H9 (cell line): Measurements from ENCODE around the gene ADGRD1. TPM values are rescaled to one million over a fixed set of nuclear protein-coding genes. Genes with fewer than 3 reads are reported as not detected.

ENCODE experiments used
- DNase-seq: peaks from one replicate; pipeline ENCODE4 v3.0.0-alpha.2; 2017
- H2AFZ ChIP-seq: one replicate; pipeline ENCODE4 v1.6.1; 2013; ENCODE audit warnings: mild to moderate bottlenecking, low read length, control low read depth, moderate library complexity
- H2AK5ac ChIP-seq: 2 replicates; pipeline ENCODE4 v1.6.1; 2013; ENCODE audit warnings: low read length, control low read depth, mixed read lengths; ENCODE audit not compliant: insufficient read length
- H2BK120ac ChIP-seq: one replicate; pipeline ENCODE4 v1.6.1; 2013; ENCODE audit warnings: low read depth, mild to moderate bottlenecking, low read length, control low read depth, inconsistent platforms; ENCODE audit not compliant: poor library complexity, severe bottlenecking
- H2BK12ac ChIP-seq: 2 replicates; pipeline ENCODE4 v1.6.1; 2013; ENCODE audit warnings: low read length, control low read depth, mixed read lengths, low read depth; ENCODE audit not compliant: insufficient read length
- H2BK15ac ChIP-seq: 2 replicates; pipeline ENCODE4 v1.6.1; 2013; ENCODE audit warnings: low read depth, low read length, control low read depth
- H2BK20ac ChIP-seq: one replicate; pipeline ENCODE4 v1.6.1; 2013; ENCODE audit warnings: low read depth, mild to moderate bottlenecking, low read length, control low read depth, inconsistent platforms; ENCODE audit not compliant: poor library complexity, severe bottlenecking
- H2BK5ac ChIP-seq: 2 replicates; pipeline ENCODE4 v1.6.1; 2013; ENCODE audit warnings: low read length, control low read depth, mixed read lengths; ENCODE audit not compliant: insufficient read length
- H3K14ac ChIP-seq: 2 replicates; pipeline ENCODE4 v1.6.1; 2013; ENCODE audit warnings: low read length, control low read depth; ENCODE audit not compliant: insufficient read depth
- H3K18ac ChIP-seq: 2 replicates; pipeline ENCODE4 v1.6.1; 2013; ENCODE audit warnings: low read depth, mild to moderate bottlenecking, mixed read lengths, low read length, control low read depth; ENCODE audit not compliant: insufficient read length
- H3K23ac ChIP-seq: 2 replicates; pipeline ENCODE4 v1.6.1; 2013; ENCODE audit warnings: low read length, control low read depth, mixed read lengths, low read depth; ENCODE audit not compliant: insufficient read length
- H3K23me2 ChIP-seq: 2 replicates; pipeline ENCODE4 v1.6.1; 2013; ENCODE audit warnings: low read depth, mild to moderate bottlenecking, mixed read lengths, low read length, control low read depth; ENCODE audit not compliant: insufficient read length, poor library complexity, severe bottlenecking
- H3K27ac ChIP-seq: 2 replicates; pipeline ENCODE4 v1.5.1; 2013; ENCODE audit warnings: low read length, control low read depth, mixed read lengths, low read depth; ENCODE audit not compliant: insufficient read length
- H3K27me3 ChIP-seq: 2 replicates; pipeline ENCODE4 v1.6.1; 2013; ENCODE audit warnings: low read length, control low read depth, inconsistent platforms; ENCODE audit not compliant: insufficient read depth
- H3K4ac ChIP-seq: 2 replicates; pipeline ENCODE4 v1.6.1; 2013; ENCODE audit warnings: low read depth, mild to moderate bottlenecking, control low read depth, inconsistent platforms, low read length, moderate library complexity
- H3K4me1 ChIP-seq: 2 replicates; pipeline ENCODE4 v1.6.1; 2013; ENCODE audit warnings: low read length, control low read depth, inconsistent platforms; ENCODE audit not compliant: insufficient read depth
- H3K4me2 ChIP-seq: 2 replicates; pipeline ENCODE4 v1.6.1; 2013; ENCODE audit warnings: low read length, control low read depth, mixed read lengths; ENCODE audit not compliant: insufficient read length, insufficient read depth
- H3K56ac ChIP-seq: 2 replicates; pipeline ENCODE4 v1.6.1; 2013; ENCODE audit warnings: low read depth, mild to moderate bottlenecking, mixed read lengths, low read length, control low read depth; ENCODE audit not compliant: insufficient read length
- H3K79me1 ChIP-seq: 2 replicates; pipeline ENCODE4 v1.6.1; 2013; ENCODE audit warnings: low read depth, mild to moderate bottlenecking, moderate library complexity, low read length, control low read depth, inconsistent platforms; ENCODE audit not compliant: insufficient read depth, poor library complexity, severe bottlenecking
- H3K79me2 ChIP-seq: 2 replicates; pipeline ENCODE4 v1.6.1; 2013; ENCODE audit warnings: low read length, control low read depth, inconsistent platforms; ENCODE audit not compliant: insufficient read depth
- H3K9ac ChIP-seq: 2 replicates; pipeline ENCODE4 v1.6.1; 2013; ENCODE audit warnings: low read length, control low read depth, mixed read lengths; ENCODE audit not compliant: insufficient read length; ENCODE audit errors: extremely low read depth
- H3K9me3 ChIP-seq: one replicate; pipeline ENCODE4 v1.6.1; 2013; ENCODE audit warnings: low read depth, low read length, inconsistent platforms; ENCODE audit not compliant: control insufficient read depth
- H3T11ph ChIP-seq: one replicate; pipeline ENCODE4 v1.6.1; 2013; ENCODE audit warnings: mild to moderate bottlenecking, low read length, control low read depth, inconsistent platforms
- H4K20me1 ChIP-seq: one replicate; pipeline ENCODE4 v1.6.1; 2013; ENCODE audit not compliant: control insufficient read depth, insufficient read length, insufficient read depth
- H4K5ac ChIP-seq: 2 replicates; pipeline ENCODE4 v1.6.1; 2013; ENCODE audit warnings: low read depth, mild to moderate bottlenecking, mixed read lengths, low read length, control low read depth; ENCODE audit not compliant: insufficient read length
- H4K8ac ChIP-seq: replicated peaks from 2 replicates; pipeline ENCODE4 v1.6.1; 2013; ENCODE audit warnings: low read length, control low read depth, mixed read lengths, low read depth; ENCODE audit not compliant: insufficient read length
- H4K91ac ChIP-seq: 2 replicates; pipeline ENCODE4 v1.6.1; 2013; ENCODE audit warnings: low read depth, mild to moderate bottlenecking, moderate library complexity, mixed read lengths, low read length, control low read depth; ENCODE audit not compliant: insufficient read length
- H3K27ac Mint-ChIP-seq, 3 experiments: 2 replicates in 2 of 3; 3 replicates in 1 of 3; pipeline ENCODE4 v1.8.0; 2020 to 2021; ENCODE audit warnings: mixed read lengths in 3 of 3, mild to moderate bottlenecking in 1 of 3, moderate library complexity in 1 of 3
- H3K27me3 Mint-ChIP-seq: 2 replicates; pipeline ENCODE4 v1.8.0; 2021; ENCODE audit warnings: low read depth, mild to moderate bottlenecking, moderate library complexity, mixed read lengths
- H3K36me3 Mint-ChIP-seq, 3 experiments: 2 replicates in 2 of 3; 3 replicates in 1 of 3; pipeline ENCODE4 v1.8.0; 2020 to 2021; ENCODE audit warnings: low read depth in 3 of 3, mixed read lengths in 3 of 3; ENCODE audit not compliant: insufficient read depth in 1 of 3
- H3K4me1 Mint-ChIP-seq, 2 experiments: 2 replicates each; pipeline ENCODE4 v1.8.0; 2020; ENCODE audit warnings: mixed read lengths in 2 of 2
- H3K4me3 Mint-ChIP-seq, 2 experiments: 2 replicates in 1 of 2; 3 replicates in 1 of 2; pipeline ENCODE4 v1.8.0; 2020 to 2021; ENCODE audit warnings: mild to moderate bottlenecking in 2 of 2, mixed read lengths in 2 of 2, moderate library complexity in 1 of 2
- H3K9me3 Mint-ChIP-seq, 2 experiments: 2 replicates in 1 of 2; 3 replicates in 1 of 2; pipeline ENCODE4 v1.8.0; 2020; ENCODE audit warnings: mild to moderate bottlenecking in 2 of 2, mixed read lengths in 2 of 2, moderate library complexity in 1 of 2
- WGBS: extraction: QIAGEN DNeasy Blood & Tissue Kit; methylation state at CpG from one replicate; pipeline ENCODE4 v1.1.7; 2013; ENCODE audit warnings: missing lambda C conversion rate, low lambda C conversion rate, mixed read lengths; ENCODE audit not compliant: insufficient read length; ENCODE audit errors: extremely low coverage; 5-methylcytosine and 5-hydroxymethylcytosine counted together
- total RNA-seq: library from RNA; stranded (reverse); gene quantifications from 2 replicates; pipeline ENCODE4 v1.2.1, GENCODE V29; 2021
- TF ChIP-seq, protein P1 (sequence below): fragments of 200-600 bp; sonication (generic); conservative IDR thresholded peaks from 3 replicates; pipeline ENCODE4 v1.8.0; 2021; ENCODE audit warnings: antibody characterized with exemption, mild to moderate bottlenecking

Gene ADGRD1
- total RNA-seq, 1 experiment from 2014 or later: 0.52 TPM

GRCh38 chr12:130956009-130956408, 2.3 kb downstream of the ADGRD1 start:
- Mint-ChIP-seq H3K4me1 (peaks cover 23 to 40% of the 10 kb centered on the region in 2 experiments), H3K4me3 (no peak overlapping the region), H3K27ac (no peak overlapping the region), H3K27me3 (peaks cover 15% of the 10 kb centered on the region), H3K36me3 (no peaks in the 10 kb centered on the region), H3K9me3 (no peaks in the 10 kb centered on the region; a peak in 1 of 5 replicates)
- H2BK15ac ChIP-seq: no peak overlapping the region
- no peaks in the 10 kb centered on the region for H3K79me2 ChIP-seq
- H3K79me1 ChIP-seq: no peaks in the 10 kb centered on the region
- H3K56ac ChIP-seq: no peak overlapping the region
- no peak overlapping the region; the same call in 1 of the 2 replicates for H3K14ac ChIP-seq
- H2BK5ac ChIP-seq: no peak overlapping the region
- no peak overlapping the region for H3K4ac ChIP-seq
- H3K18ac ChIP-seq: no peak overlapping the region
- H3K27me3 ChIP-seq: no peaks in the 10 kb centered on the region
- no peak overlapping the region for H4K8ac ChIP-seq
- TF ChIP-seq, protein P1, sequence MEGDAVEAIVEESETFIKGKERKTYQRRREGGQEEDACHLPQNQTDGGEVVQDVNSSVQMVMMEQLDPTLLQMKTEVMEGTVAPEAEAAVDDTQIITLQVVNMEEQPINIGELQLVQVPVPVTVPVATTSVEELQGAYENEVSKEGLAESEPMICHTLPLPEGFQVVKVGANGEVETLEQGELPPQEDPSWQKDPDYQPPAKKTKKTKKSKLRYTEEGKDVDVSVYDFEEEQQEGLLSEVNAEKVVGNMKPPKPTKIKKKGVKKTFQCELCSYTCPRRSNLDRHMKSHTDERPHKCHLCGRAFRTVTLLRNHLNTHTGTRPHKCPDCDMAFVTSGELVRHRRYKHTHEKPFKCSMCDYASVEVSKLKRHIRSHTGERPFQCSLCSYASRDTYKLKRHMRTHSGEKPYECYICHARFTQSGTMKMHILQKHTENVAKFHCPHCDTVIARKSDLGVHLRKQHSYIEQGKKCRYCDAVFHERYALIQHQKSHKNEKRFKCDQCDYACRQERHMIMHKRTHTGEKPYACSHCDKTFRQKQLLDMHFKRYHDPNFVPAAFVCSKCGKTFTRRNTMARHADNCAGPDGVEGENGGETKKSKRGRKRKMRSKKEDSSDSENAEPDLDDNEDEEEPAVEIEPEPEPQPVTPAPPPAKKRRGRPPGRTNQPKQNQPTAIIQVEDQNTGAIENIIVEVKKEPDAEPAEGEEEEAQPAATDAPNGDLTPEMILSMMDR: no peak
- no peaks in the 10 kb centered on the region for H3K4me1 ChIP-seq
- no peaks in the 10 kb centered on the region for H4K20me1 ChIP-seq
- H3K4me2 ChIP-seq: no peak overlapping the region
- H3K9ac ChIP-seq: no peak overlapping the region
- H2BK120ac ChIP-seq: no peak overlapping the region
- H3K27ac ChIP-seq: no peak overlapping the region
- H2BK20ac ChIP-seq: no peak overlapping the region
- no peak overlapping the region for H3T11ph ChIP-seq
- no peak overlapping the region for H2BK12ac ChIP-seq
- H4K91ac ChIP-seq: no peak overlapping the region
- no peak overlapping the region for H3K23ac ChIP-seq
- H4K5ac ChIP-seq: no peak overlapping the region
- no peak overlapping the region for H2AK5ac ChIP-seq
- no peak for DNase-seq
- no peaks in the 10 kb centered on the region for H3K23me2 ChIP-seq
- H3K9me3 ChIP-seq: no peaks in the 10 kb centered on the region
- H2AFZ ChIP-seq: no peak overlapping the region
- no CpG with 5 or more reads among the region's 11 CpGs for WGBS
